Measurements from ENCODE around the gene INCENP. TPM values are rescaled to one million over a fixed set of nuclear protein-coding genes. Genes with fewer than 3 reads are reported as not detected.
"Not testable (repeated sequence)": the region's sequence is repeated elsewhere in the genome, so short reads cannot be mapped to it uniquely, and the experiment has no call there.

Gene INCENP
- polyA plus RNA-seq, 4 donors: 4.5 to 24.2 (median 12.5) TPM

DNA sequence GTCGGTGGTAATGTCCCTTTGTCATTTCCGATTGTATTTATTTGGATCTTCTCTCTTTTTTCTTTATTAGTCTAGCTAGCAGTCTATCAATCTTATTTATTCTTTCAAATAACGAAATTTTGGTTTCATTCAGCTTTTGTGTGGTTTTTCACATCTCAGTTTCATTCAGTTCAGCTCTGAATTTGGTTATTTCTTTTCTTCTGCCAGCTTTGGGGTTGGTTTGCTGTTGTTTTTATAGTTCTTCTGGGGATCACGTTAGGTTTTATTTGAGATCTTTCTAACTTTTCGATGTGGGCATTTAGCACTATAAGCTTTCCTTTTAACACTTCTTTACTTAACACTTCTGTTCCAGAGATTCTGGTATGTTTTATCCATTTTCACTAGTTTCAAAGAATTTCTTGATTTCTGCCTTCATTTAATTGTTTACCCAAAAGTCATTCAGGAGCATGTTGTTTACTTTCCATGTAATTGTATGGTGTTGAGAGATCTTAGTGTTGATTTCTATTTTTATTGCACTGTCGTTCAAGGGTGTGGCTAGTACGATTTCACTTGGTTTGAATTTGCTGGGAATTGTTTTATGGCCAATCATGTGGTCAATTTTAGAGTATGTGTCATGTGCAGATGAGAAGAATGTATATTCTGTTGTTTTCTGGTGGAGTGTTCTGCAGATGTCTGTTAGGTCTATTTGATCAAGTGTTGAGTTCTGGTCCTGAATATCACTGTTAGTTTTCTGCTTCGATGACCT, 58.5 kb downstream of the INCENP start:
- H3K4me1 ChIP-seq (ENCODE audit: control insufficient read depth in 3 of 3, insufficient read depth in 2 of 3, low read depth in 1 of 3, low read length in 2 of 3): no peaks in the 10 kb centered on the region
- H3K4me3 ChIP-seq (ENCODE audit: low read depth in 1 of 3, low read length in 3 of 3): no peak overlapping the region
- peaks cover 0 to 4% of the 10 kb centered on the region in 2 donors for H3K9me3 ChIP-seq (ENCODE audit: control insufficient read depth in 2 of 2, insufficient read depth in 1 of 2, low read depth in 1 of 2, low read length in 1 of 2)
- no peaks in the 10 kb centered on the region for H3K36me3 ChIP-seq (ENCODE audit: control insufficient read depth in 3 of 3, insufficient read depth in 2 of 3, low read depth in 1 of 3, low read length in 3 of 3)
- H3K27ac ChIP-seq (ENCODE audit: low read depth in 1 of 3, low read length in 2 of 3): no peak overlapping the region
- FAIRE-seq (no peak), DNase-seq (peak; percentile 5 to 24)
- WGBS, 3 donors: 55 to 59% (median 58%) methylated on average over 8 of the region's 8 CpGs
- peaks cover 0 to 3% (median 0%) of the 10 kb centered on the region in 3 donors for H3K27me3 ChIP-seq (ENCODE audit: control insufficient read depth in 3 of 3, insufficient read depth in 3 of 3, low read length in 3 of 3)

DNA sequence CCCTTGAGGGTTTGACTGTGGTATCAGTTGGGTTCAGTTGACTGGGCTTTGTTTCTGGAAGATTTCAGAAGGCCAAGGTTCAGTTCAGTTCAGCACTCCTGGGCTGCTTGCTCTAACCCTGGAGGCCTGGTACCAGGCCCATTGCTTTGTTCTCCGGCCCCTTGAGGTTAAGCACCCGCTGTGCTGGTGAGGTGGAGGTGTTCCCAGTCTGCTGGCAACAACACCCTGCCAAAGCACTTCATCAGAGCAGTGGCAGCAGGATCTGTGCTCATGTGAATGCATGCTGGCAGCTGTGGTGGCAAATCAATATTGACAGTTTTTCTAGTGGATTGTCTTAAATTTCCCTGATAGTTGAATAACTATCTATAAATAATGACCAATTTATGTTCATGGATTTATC, 62.4 kb downstream of the INCENP start:
- H3K9me3 ChIP-seq (ENCODE audit: control insufficient read depth in 2 of 2, insufficient read depth in 1 of 2, low read depth in 1 of 2, low read length in 1 of 2): peaks cover 0 to 4% of the 10 kb centered on the region in 2 donors
- FAIRE-seq: no peak
- WGBS, 3 donors: 59 to 66% (median 63%) methylated on average over 2 of the region's 2 CpGs
- peaks cover 0 to 6% (median 3%) of the 10 kb centered on the region in 3 donors for H3K27me3 ChIP-seq (ENCODE audit: control insufficient read depth in 3 of 3, insufficient read depth in 3 of 3, low read length in 3 of 3)
- H3K4me1 ChIP-seq (ENCODE audit: control insufficient read depth in 3 of 3, insufficient read depth in 2 of 3, low read depth in 1 of 3, low read length in 2 of 3): no peaks in the 10 kb centered on the region
- no peak overlapping the region for H3K27ac ChIP-seq (ENCODE audit: low read depth in 1 of 3, low read length in 2 of 3)
- no peak for DNase-seq
- H3K4me3 ChIP-seq (ENCODE audit: low read depth in 1 of 3, low read length in 3 of 3): no peak overlapping the region
- no peaks in the 10 kb centered on the region for H3K36me3 ChIP-seq (ENCODE audit: control insufficient read depth in 3 of 3, insufficient read depth in 2 of 3, low read depth in 1 of 3, low read length in 3 of 3)

DNA sequence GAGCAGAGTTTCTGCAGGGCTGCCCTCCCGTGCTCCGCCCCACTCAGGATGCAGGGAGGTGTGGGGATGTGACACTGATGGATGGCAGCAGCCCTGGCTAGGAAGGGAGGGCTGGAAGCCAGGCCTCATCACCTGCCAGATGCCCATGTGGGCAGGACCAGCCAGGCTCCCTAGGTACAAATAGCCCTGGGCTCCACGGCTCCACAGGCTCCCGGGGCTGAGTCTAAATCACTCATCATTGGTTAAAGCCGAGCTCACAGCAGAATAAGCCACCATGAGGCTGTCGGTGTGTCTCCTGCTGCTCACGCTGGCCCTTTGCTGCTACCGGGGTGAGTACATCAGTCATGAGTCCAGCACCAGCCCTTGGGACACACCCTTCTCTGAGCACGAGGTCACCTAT, 66.2 kb downstream of the INCENP start, which contains the start of gene SCGB1D1:
Gene SCGB1D1 (plus strand): TSS at position 206 of the 400 bp plus-strand sequence. CDS start 69 bp downstream, at position 275.
- Histone ChIP-seq H3K27ac (ENCODE audit: low read depth in 1 of 3, low read length in 2 of 3) (no peak within 1 kb of the TSS), H3K4me3 (ENCODE audit: low read depth in 1 of 3, low read length in 3 of 3) (no peak within 1 kb of the TSS), H3K9me3 (ENCODE audit: control insufficient read depth in 2 of 2, insufficient read depth in 1 of 2, low read depth in 1 of 2, low read length in 1 of 2) (no peaks in the 10 kb centered on the region), H3K4me1 (ENCODE audit: control insufficient read depth in 3 of 3, insufficient read depth in 2 of 3, low read depth in 1 of 3, low read length in 2 of 3) (no peaks in the 10 kb centered on the region), H3K27me3 (ENCODE audit: control insufficient read depth in 3 of 3, insufficient read depth in 3 of 3, low read length in 3 of 3) (peaks cover 0 to 8% (median 7%) of the 10 kb centered on the region in 3 donors), H3K36me3 (ENCODE audit: control insufficient read depth in 3 of 3, insufficient read depth in 2 of 3, low read depth in 1 of 3, low read length in 3 of 3) (no peaks in the 10 kb centered on the region)
- 50 to 62% (median 53%) methylated on average over 9 of the region's 9 CpGs for WGBS, 3 donors
- DNase-seq: no peak
- no peak for FAIRE-seq

DNA sequence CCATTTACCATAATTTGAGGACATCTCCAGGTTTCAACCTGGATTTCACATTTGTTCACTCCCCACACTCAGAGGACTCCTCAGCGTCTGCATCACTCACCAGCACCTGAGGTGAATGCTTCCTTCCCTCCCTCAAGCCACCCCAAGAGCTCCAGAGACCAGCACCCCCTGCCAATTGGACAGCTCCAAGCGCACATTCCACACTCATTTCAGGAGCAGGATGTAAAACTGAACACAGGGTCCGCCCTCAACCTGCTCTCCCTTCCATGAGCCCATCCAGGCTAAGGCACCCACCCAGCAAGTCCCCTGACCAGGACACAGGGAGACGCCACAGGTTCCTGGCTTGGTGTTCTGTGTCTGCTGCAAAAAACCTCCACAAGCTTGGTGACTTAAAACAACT, 70.1 kb downstream of the INCENP start:
- DNase-seq (peak in 1 of 2 donors; percentile 9), FAIRE-seq (no peak)
- no peaks in the 10 kb centered on the region for H3K36me3 ChIP-seq (ENCODE audit: control insufficient read depth in 3 of 3, insufficient read depth in 2 of 3, low read depth in 1 of 3, low read length in 3 of 3)
- no peak overlapping the region for H3K27ac ChIP-seq (ENCODE audit: low read depth in 1 of 3, low read length in 2 of 3)
- H3K4me3 ChIP-seq (ENCODE audit: low read depth in 1 of 3, low read length in 3 of 3): no peak overlapping the region
- no peaks in the 10 kb centered on the region for H3K9me3 ChIP-seq (ENCODE audit: control insufficient read depth in 2 of 2, insufficient read depth in 1 of 2, low read depth in 1 of 2, low read length in 1 of 2)
- H3K4me1 ChIP-seq (ENCODE audit: control insufficient read depth in 3 of 3, insufficient read depth in 2 of 3, low read depth in 1 of 3, low read length in 2 of 3): no peaks in the 10 kb centered on the region
- peaks cover 0 to 13% (median 7%) of the 10 kb centered on the region in 3 donors for H3K27me3 ChIP-seq (ENCODE audit: control insufficient read depth in 3 of 3, insufficient read depth in 3 of 3, low read length in 3 of 3)
- 61 to 70% (median 66%) methylated on average over 4 of the region's 4 CpGs for WGBS, 3 donors

DNA sequence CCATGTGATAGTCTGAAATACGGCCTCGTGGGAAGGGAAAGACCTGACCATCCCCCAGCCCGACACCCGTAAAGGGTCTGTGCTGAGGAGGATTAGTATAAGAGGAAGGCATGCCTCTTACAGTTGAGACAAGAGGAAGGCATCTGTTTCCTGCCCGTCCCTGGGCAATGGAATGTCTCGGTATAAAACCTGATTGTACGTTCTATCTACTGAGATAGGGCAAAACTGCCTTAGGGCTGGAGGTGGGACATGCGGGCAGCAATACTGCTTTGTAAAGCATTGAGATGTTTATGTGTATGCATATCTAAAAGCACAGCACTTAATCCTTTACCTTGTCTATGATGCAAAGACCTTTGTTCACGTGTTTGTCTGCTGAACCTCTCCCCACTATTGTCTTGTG, 71.2 kb downstream of the INCENP start:
- not testable (repeated sequence) for DNase-seq; FAIRE-seq; H3K27ac ChIP-seq (ENCODE audit: low read depth in 1 of 3, low read length in 2 of 3); H3K4me1 ChIP-seq (ENCODE audit: control insufficient read depth in 3 of 3, insufficient read depth in 2 of 3, low read depth in 1 of 3, low read length in 2 of 3); H3K9me3 ChIP-seq (ENCODE audit: control insufficient read depth in 2 of 2, insufficient read depth in 1 of 2, low read depth in 1 of 2, low read length in 1 of 2); H3K36me3 ChIP-seq (ENCODE audit: control insufficient read depth in 3 of 3, insufficient read depth in 2 of 3, low read depth in 1 of 3, low read length in 3 of 3); H3K4me3 ChIP-seq (ENCODE audit: low read depth in 1 of 3, low read length in 3 of 3)
- 9 to 16% (median 15%) methylated on average over 4 of the region's 9 CpGs for WGBS, 3 donors
- peaks cover 0 to 13% (median 6%) of the 10 kb centered on the region in 3 donors for H3K27me3 ChIP-seq (ENCODE audit: control insufficient read depth in 3 of 3, insufficient read depth in 3 of 3, low read length in 3 of 3)

DNA sequence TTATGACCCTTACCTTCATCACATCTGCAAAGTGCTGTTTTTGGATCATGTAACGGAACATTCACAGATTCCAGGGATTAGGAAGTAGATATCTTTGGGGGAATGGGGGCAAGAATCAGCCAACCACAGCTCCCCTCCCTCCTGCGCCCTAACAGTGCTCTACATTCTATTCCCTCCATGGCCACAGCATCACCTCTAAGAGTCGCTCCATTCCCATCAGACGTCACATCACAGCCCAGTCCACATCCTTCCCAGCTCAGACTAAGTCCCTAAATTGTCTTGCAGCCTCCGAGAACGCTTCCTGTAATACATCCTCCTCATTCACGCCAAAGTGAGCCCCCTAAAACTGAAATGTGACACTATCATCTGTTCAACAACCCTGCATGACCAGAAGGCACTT, 72.1 kb downstream of the INCENP start:
- no peak for DNase-seq
- no peak for FAIRE-seq

DNA sequence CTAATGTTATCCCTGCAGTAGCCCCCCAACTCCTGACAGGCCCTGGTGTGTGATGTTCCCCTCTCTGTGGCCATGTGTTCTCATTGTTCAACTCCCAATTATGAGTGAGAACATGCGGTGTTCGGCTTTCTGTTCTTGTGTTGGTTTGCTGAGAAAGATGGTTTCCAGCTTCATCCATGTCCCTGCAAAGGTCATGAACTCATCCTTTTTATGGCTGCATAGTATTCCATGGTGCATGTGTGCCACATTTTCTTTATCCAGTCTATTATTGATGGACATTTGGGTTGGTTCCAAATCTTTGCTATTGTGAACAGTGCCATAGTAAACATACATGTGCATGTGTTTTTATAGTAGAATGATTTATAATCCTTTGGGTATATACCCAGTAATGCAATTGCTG, 73.6 kb downstream of the INCENP start:
- H3K9me3 ChIP-seq (ENCODE audit: control insufficient read depth in 2 of 2, insufficient read depth in 1 of 2, low read depth in 1 of 2, low read length in 1 of 2); FAIRE-seq; H3K36me3 ChIP-seq (ENCODE audit: control insufficient read depth in 3 of 3, insufficient read depth in 2 of 3, low read depth in 1 of 3, low read length in 3 of 3); H3K4me3 ChIP-seq (ENCODE audit: low read depth in 1 of 3, low read length in 3 of 3); H3K27ac ChIP-seq (ENCODE audit: low read depth in 1 of 3, low read length in 2 of 3); H3K4me1 ChIP-seq (ENCODE audit: control insufficient read depth in 3 of 3, insufficient read depth in 2 of 3, low read depth in 1 of 3, low read length in 2 of 3); DNase-seq: not testable (repeated sequence)
- H3K27me3 ChIP-seq (ENCODE audit: control insufficient read depth in 3 of 3, insufficient read depth in 3 of 3, low read length in 3 of 3): peaks cover 0 to 13% (median 2%) of the 10 kb centered on the region in 3 donors
- WGBS, 3 donors: 72 to 100% (median 94%) methylated on average over 2 of the region's 2 CpGs

More for the DNA sequence above, 72.1 kb downstream of the INCENP start:
- 60 to 77% (median 71%) methylated on average over 7 of the region's 7 CpGs for WGBS, 3 donors
- Histone ChIP-seq H3K27me3 (ENCODE audit: control insufficient read depth in 3 of 3, insufficient read depth in 3 of 3, low read length in 3 of 3) (peaks cover 0 to 13% (median 3%) of the 10 kb centered on the region in 3 donors), H3K4me1 (ENCODE audit: control insufficient read depth in 3 of 3, insufficient read depth in 2 of 3, low read depth in 1 of 3, low read length in 2 of 3) (no peaks in the 10 kb centered on the region), H3K36me3 (ENCODE audit: control insufficient read depth in 3 of 3, insufficient read depth in 2 of 3, low read depth in 1 of 3, low read length in 3 of 3) (no peaks in the 10 kb centered on the region), H3K4me3 (ENCODE audit: low read depth in 1 of 3, low read length in 3 of 3) (no peak overlapping the region), H3K9me3 (ENCODE audit: control insufficient read depth in 2 of 2, insufficient read depth in 1 of 2, low read depth in 1 of 2, low read length in 1 of 2) (no peaks in the 10 kb centered on the region), H3K27ac (ENCODE audit: low read depth in 1 of 3, low read length in 2 of 3) (no peak overlapping the region)

DNA sequence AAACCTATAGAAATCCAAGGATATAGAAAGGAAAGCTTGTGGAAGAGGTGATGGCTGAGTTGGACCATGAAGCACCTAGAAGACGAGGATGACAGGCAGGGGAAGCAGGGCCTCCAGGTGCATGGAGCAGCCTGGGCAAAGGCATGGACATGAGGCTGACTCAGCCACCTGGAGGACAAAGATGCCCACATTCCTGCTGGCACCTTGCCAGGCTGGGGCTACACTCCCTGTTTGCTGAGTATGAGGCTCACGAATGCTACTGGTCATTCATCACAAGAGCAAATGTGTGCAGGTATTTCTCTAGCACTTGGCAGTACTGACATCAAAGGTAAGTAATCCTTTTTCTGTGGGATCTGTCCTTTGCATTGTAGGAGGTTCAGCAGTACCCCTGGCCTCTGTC, 77.6 kb downstream of the INCENP start:
- Histone ChIP-seq H3K9me3 (ENCODE audit: control insufficient read depth in 2 of 2, insufficient read depth in 1 of 2, low read depth in 1 of 2, low read length in 1 of 2) (no peaks in the 10 kb centered on the region), H3K36me3 (ENCODE audit: control insufficient read depth in 3 of 3, insufficient read depth in 2 of 3, low read depth in 1 of 3, low read length in 3 of 3) (no peaks in the 10 kb centered on the region), H3K27ac (ENCODE audit: low read depth in 1 of 3, low read length in 2 of 3) (no peak overlapping the region), H3K4me1 (ENCODE audit: control insufficient read depth in 3 of 3, insufficient read depth in 2 of 3, low read depth in 1 of 3, low read length in 2 of 3) (no peaks in the 10 kb centered on the region), H3K27me3 (ENCODE audit: control insufficient read depth in 3 of 3, insufficient read depth in 3 of 3, low read length in 3 of 3) (peaks cover 0 to 5% (median 4%) of the 10 kb centered on the region in 3 donors), H3K4me3 (ENCODE audit: low read depth in 1 of 3, low read length in 3 of 3) (no peak overlapping the region)
- 31 to 68% (median 31%) methylated on average over 2 of the region's 2 CpGs for WGBS, 3 donors
- FAIRE-seq: no peak
- DNase-seq: peak in 1 of 2 donors; percentile 2
